A673 (cell line): ENCODE data around the gene BEGAIN. TPM values are rescaled to one million over a fixed set of nuclear protein-coding genes. Genes with fewer than 3 reads are reported as not detected.

Source experiments
- BruUV-seq: library from RNA; stranded (reverse); fragments of 400-500 nt; replicated peaks from 2 replicates; lab custom pipeline; 2021; lab: Mats Ljungman, UMichigan
- CTCF ChIA-PET: fragments of 300-600 bp; sonication (Branson Sonifier 250); formaldehyde crosslinking; loops from one replicate; lab custom pipeline; 2022; ENCODE audit warnings: antibody characterized with exemption; lab: Charles Lee
- POLR2A ChIA-PET: fragments of 300-600 bp; sonication (Branson Sonifier 250); formaldehyde crosslinking; loops from one replicate; lab custom pipeline; 2022; ENCODE audit warnings: antibody characterized with exemption; ENCODE audit not compliant: low non-redundant PET; lab: Charles Lee
- DNase-seq: peaks from one replicate; pipeline ENCODE4 v3.0.0-alpha.2; 2015; ENCODE audit warnings: low spot score
- H3K27ac ChIP-seq: fragments of 200-600 bp; sonication (generic); 2 replicates; pipeline ENCODE4 v1.5.1; 2016; ENCODE audit warnings: mixed run types, low read depth, mild to moderate bottlenecking, mixed read lengths, antibody characterized with exemption, low read length; ENCODE audit not compliant: poor library complexity, severe bottlenecking
- H3K27me3 ChIP-seq: fragments of 200-600 bp; sonication (generic); replicated peaks from 2 replicates; pipeline ENCODE4 v1.6.1; 2017; ENCODE audit warnings: mixed run types, low read depth, mild to moderate bottlenecking, mixed read lengths, antibody characterized with exemption, low read length; ENCODE audit not compliant: insufficient read depth, poor library complexity
- H3K36me3 ChIP-seq: fragments of 200-600 bp; sonication (generic); 2 replicates; pipeline ENCODE4 v1.6.1; 2016; ENCODE audit warnings: mixed run types, mild to moderate bottlenecking, mixed read lengths, antibody characterized with exemption, low read length; ENCODE audit not compliant: insufficient read depth, poor library complexity, severe bottlenecking
- H3K4me1 ChIP-seq: fragments of 200-600 bp; sonication (generic); 2 replicates; pipeline ENCODE4 v1.6.1; 2017; ENCODE audit warnings: mixed run types, mild to moderate bottlenecking, mixed read lengths, antibody characterized with exemption, low read length; ENCODE audit not compliant: insufficient read depth, poor library complexity, severe bottlenecking
- H3K4me3 ChIP-seq: fragments of 200-600 bp; sonication (generic); 2 replicates; pipeline ENCODE4 v1.5.1; 2016; ENCODE audit warnings: low read depth, mixed run types, mild to moderate bottlenecking, mixed read lengths, low read length; ENCODE audit not compliant: poor library complexity, severe bottlenecking
- H3K9me3 ChIP-seq: fragments of 200-600 bp; sonication (generic); 2 replicates; pipeline ENCODE4 v1.6.1; 2016; ENCODE audit warnings: mixed run types, low read depth, mild to moderate bottlenecking, mixed read lengths, antibody characterized with exemption, low read length; ENCODE audit not compliant: poor library complexity, severe bottlenecking
- CTCF ChIP-seq: fragments of 300-800, 200-600 bp; sonication (generic); conservative IDR thresholded peaks from 2 replicates; pipeline ENCODE4 v1.5.1; 2017; ENCODE audit warnings: low read depth, mild to moderate bottlenecking, antibody characterized with exemption, low read length, moderate library complexity, mixed read lengths
- EZH2 ChIP-seq: fragments of 200-600 bp; sonication (generic); IDR thresholded peaks from 2 replicates; pipeline ENCODE4 v1.6.1; 2017; ENCODE audit warnings: borderline replicate concordance, low read depth, mild to moderate bottlenecking, mixed read lengths, antibody characterized with exemption, low read length; ENCODE audit not compliant: poor library complexity, severe bottlenecking
- intact Hi-C: fragments of 100-400 bp; cut with micrococcal nuclease; formaldehyde crosslinking; loops from one replicate; pipeline ENCODE4 v1.10.0; 2022; ENCODE audit not compliant: unreplicated experiment
- total RNA-seq: library from RNA; stranded (reverse); gene quantifications from 2 replicates; pipeline ENCODE4 v1.2.3, GENCODE V29; 2021

Gene BEGAIN
- total RNA-seq, 1 experiment from 2014 or later, result 0.84 TPM

DNA sequence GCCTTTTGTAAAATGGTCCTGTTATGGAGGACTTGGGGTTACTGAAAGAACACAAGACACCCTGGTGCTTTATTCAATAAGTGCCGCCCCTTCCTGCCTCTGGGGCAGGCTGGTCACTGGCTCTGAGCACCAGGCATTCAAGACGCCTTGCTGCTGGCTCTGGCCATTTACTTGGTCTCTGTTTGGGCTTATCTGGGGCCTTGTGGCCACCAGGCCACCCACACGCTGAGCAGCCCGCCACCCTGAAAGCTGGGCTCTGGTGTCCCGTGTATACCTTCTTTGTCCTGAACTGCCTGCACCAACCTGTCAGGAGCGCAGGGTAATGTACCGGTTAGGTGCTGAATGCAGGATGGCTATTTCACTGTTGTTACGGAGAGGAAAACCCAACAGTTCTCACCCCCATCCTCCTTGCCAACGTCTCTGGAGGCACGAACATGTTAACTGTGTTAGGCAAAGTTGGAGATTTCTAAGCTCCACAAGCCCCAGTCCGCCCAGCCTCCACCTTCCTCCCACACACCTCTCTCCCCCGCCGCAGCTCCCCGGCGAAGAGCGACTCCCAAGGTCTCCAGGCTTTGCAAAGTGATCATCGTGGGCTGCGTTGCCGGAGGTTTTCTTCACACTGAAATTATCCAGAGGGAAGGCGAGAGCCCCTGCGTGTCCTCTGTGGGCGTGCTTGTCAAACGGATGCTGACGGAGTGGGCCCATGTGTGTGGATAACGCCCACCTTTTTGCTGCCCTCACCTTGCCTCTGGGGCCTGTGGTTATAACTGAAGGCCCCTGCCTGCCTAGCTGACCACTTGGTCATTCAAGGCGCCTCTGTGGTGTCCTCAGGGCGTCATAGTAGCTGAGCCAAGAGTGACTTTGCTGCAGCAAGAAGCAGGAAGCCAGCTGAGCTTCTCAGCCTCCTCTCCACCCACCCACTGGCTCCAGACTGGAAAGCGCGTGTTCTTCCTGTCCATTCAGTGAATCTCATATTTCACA lies 18.8 kb upstream of the BEGAIN start:
- intact Hi-C loops, result no loop called here

GRCh38 chr14:100605230-100605629 lies 18.0 kb upstream of the BEGAIN start:
- Histone ChIP-seq H3K9me3 (peaks cover 4% of the 10 kb centered on the region), H3K27ac (no peak overlapping the region), H3K4me3 (no peak overlapping the region), H3K4me1 (no peaks in the 10 kb centered on the region), H3K36me3 (no peaks in the 10 kb centered on the region), H3K27me3 (no peaks in the 10 kb centered on the region)
- POLR2A ChIA-PET, result no interaction called here
- intact Hi-C loops, result no loop called here
- CTCF ChIA-PET, result no interaction called here
- BruUV-seq, result no TSS peak
- no peak for DNase-seq
- TF ChIP-seq EZH2 (no peak), CTCF (no peak)

More for the DNA sequence above, 18.8 kb upstream of the BEGAIN start:
- Histone ChIP-seq H3K36me3 (no peaks in the 10 kb centered on the region), H3K4me1 (no peaks in the 10 kb centered on the region), H3K27me3 (no peaks in the 10 kb centered on the region), H3K4me3 (no peak overlapping the region), H3K9me3 (no peaks in the 10 kb centered on the region), H3K27ac (no peak overlapping the region)
- DNase-seq, result peak; percentile 18
- no peak for TF ChIP-seq CTCF
- TF ChIP-seq EZH2, result no peak
- no TSS peak for BruUV-seq
- CTCF ChIA-PET, result no interaction called here
- POLR2A ChIA-PET, result no interaction called here

- POLR2A ChIA-PET, result no interaction called here
- intact Hi-C loops, result no loop called here
- DNase-seq, result no peak
- TF ChIP-seq EZH2 (no peak), CTCF (no peak)
- BruUV-seq, result no TSS peak
- H3K27me3 ChIP-seq, result peaks cover under 1% of the 10 kb centered on the region
- no peak overlapping the region for H3K4me3 ChIP-seq
- H3K36me3 ChIP-seq, result no peaks in the 10 kb centered on the region
- CTCF ChIA-PET, result no interaction called here
- H3K27ac ChIP-seq, result no peak overlapping the region
- no peaks in the 10 kb centered on the region for H3K4me1 ChIP-seq
- peaks cover 4% of the 10 kb centered on the region for H3K9me3 ChIP-seq
Measured at GRCh38 chr14:100604709-100605108, 17.5 kb upstream of the BEGAIN start.
